Measurements from ENCODE around the gene RRBP1. TPM values are rescaled to one million over a fixed set of nuclear protein-coding genes. Genes with fewer than 3 reads are reported as not detected.
A peak's percentile ranks its signal among the peaks of the same experiment; 100 is the strongest.

Gene RRBP1
- total RNA-seq, 2 donors from 2014 or later = 402 to 509 TPM

- TF ChIP-seq CTCF (IDR thresholded peaks at IDR 0.05) = no peak
- DNase-seq = no peak
- Histone ChIP-seq H3K9me3 (no peaks in the 10 kb centered on the region), H3K4me1 (peaks cover 22% of the 10 kb centered on the region), H3K36me3 (no peaks in the 10 kb centered on the region), H3K27me3 (no peaks in the 10 kb centered on the region), H3K27ac (no peak overlapping the region), H3K4me3 (no peak overlapping the region), H3K9ac (ENCODE audit: low read depth in 2 of 2, low read length in 2 of 2) (no peak overlapping the region)
- intact Hi-C loops (cut with DNase I) = no loop called here
Measured at GRCh38 chr20:17676378-17676759, 5.7 kb downstream of the RRBP1 start.

GRCh38 chr20:17675519-17676377 is 6.3 kb downstream of the RRBP1 start:
- Histone ChIP-seq H3K9ac (ENCODE audit: low read depth in 2 of 2, low read length in 2 of 2) (peak overlapping the region in 1 of 2 donors; percentile 32), H3K4me3 (no peak overlapping the region), H3K27me3 (no peaks in the 10 kb centered on the region), H3K9me3 (no peaks in the 10 kb centered on the region), H3K27ac (no peak overlapping the region), H3K4me1 (peaks cover 22% of the 10 kb centered on the region), H3K36me3 (no peaks in the 10 kb centered on the region)
- no peak for DNase-seq
- intact Hi-C loops (cut with DNase I) = no loop called here
- no peak for TF ChIP-seq CTCF (IDR thresholded peaks at IDR 0.05)

GRCh38 chr20:17674722-17675518 is 7.1 kb downstream of the RRBP1 start:
- Histone ChIP-seq H3K36me3 (no peaks in the 10 kb centered on the region), H3K4me1 (peaks cover 18% of the 10 kb centered on the region), H3K27me3 (no peaks in the 10 kb centered on the region), H3K4me3 (no peak overlapping the region), H3K9ac (ENCODE audit: low read depth in 2 of 2, low read length in 2 of 2) (no peak overlapping the region), H3K9me3 (no peaks in the 10 kb centered on the region), H3K27ac (no peak overlapping the region)
- intact Hi-C loops (cut with DNase I) = no loop called here
- DNase-seq = no peak
- no peak for TF ChIP-seq CTCF (IDR thresholded peaks at IDR 0.05)

- Histone ChIP-seq H3K4me3 (no peak overlapping the region), H3K36me3 (no peaks in the 10 kb centered on the region), H3K9me3 (no peaks in the 10 kb centered on the region), H3K9ac (ENCODE audit: low read depth in 2 of 2, low read length in 2 of 2) (no peak overlapping the region), H3K4me1 (peaks cover 11% of the 10 kb centered on the region), H3K27me3 (no peaks in the 10 kb centered on the region), H3K27ac (no peak overlapping the region)
- no peak for TF ChIP-seq CTCF (IDR thresholded peaks at IDR 0.05)
- no peak for DNase-seq
- intact Hi-C loops (cut with DNase I) = no loop called here
Measured at GRCh38 chr20:17673084-17673483, 9.0 kb downstream of the RRBP1 start.

GRCh38 chr20:17671565-17671964 is 10.5 kb downstream of the RRBP1 start:
- Histone ChIP-seq H3K27me3 (no peaks in the 10 kb centered on the region), H3K9me3 (no peaks in the 10 kb centered on the region), H3K4me3 (no peak overlapping the region), H3K36me3 (no peaks in the 10 kb centered on the region), H3K9ac (ENCODE audit: low read depth in 2 of 2, low read length in 2 of 2) (no peak overlapping the region), H3K27ac (no peak overlapping the region), H3K4me1 (peaks cover 11% of the 10 kb centered on the region)
- intact Hi-C loops (cut with DNase I) = no loop called here
- no peak for DNase-seq
- no peak for TF ChIP-seq CTCF (IDR thresholded peaks at IDR 0.05)

All from colonic mucosa (tissue), 4 donors.